Midbrain (tissue), 1 donor: ENCODE results near the gene PRUNE2.
"Not testable (repeated sequence)": the region's sequence is repeated elsewhere in the genome, so short reads cannot be mapped to it uniquely, and the experiment has no call there.

Experiments used
- DNase-seq: peaks from one replicate; lab custom pipeline; 2025; lab: John Stamatoyannopoulos, UW

The PRUNE2 gene

GRCh38 chr9:76798527-76798926 lies 107.4 kb downstream of the PRUNE2 start:
- no peak for DNase-seq

GRCh38 chr9:76796296-76796695 lies 109.6 kb downstream of the PRUNE2 start:
- DNase-seq = no peak

- DNase-seq = no peak
These were observed 112.0 kb downstream of the PRUNE2 start for GRCh38 chr9:76793784-76794431.

DNA sequence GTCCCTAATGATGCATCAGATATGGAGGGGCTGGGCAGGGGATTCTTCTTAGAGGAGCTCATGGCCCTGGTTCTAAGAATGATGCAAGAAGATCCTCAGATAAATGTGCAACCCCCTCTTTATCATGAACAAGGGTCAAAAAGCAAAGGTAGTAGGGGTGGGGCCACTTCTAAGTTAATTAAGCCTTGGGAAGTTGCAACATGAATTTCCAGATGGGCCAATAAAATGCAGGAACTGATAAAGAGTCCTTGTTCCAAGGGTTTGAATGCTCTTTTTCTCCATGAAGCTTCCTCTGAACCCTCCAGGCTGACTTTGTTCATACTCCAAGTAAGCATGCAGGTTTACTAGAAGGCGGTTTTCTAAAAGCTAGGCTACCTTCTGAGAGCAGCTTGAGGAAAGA lies 116.1 kb downstream of the PRUNE2 start:
- no peak for DNase-seq

- DNase-seq = no peak
These were observed 118.2 kb downstream of the PRUNE2 start for GRCh38 chr9:76787677-76788076.

DNA sequence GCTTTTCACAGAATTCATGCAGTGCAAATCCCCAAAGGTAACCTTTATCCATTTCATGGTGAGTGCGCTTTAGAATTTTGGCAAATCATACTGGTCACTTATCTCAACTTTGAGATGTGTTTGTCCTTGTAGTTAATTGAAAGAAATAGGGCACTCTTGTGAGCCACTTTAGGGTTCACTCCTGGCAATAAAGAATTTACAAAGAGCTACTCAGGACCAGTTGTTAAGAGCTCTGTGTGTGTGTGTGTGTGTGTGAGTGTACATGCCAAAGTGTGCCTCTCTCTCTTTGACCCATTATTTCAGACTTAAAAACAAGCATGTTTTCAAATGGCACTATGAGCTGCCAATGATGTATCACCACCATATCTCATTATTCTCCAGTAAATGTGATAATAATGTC lies 120.4 kb downstream of the PRUNE2 start:
- no peak for DNase-seq

- no peak for DNase-seq
These were observed 121.0 kb downstream of the PRUNE2 start for GRCh38 chr9:76784881-76785280.

- peak; percentile 6 for DNase-seq
These were observed 133.0 kb downstream of the PRUNE2 start for GRCh38 chr9:76772686-76773445.

- DNase-seq = no peak
These were observed 139.8 kb downstream of the PRUNE2 start for GRCh38 chr9:76766126-76766525.

DNA sequence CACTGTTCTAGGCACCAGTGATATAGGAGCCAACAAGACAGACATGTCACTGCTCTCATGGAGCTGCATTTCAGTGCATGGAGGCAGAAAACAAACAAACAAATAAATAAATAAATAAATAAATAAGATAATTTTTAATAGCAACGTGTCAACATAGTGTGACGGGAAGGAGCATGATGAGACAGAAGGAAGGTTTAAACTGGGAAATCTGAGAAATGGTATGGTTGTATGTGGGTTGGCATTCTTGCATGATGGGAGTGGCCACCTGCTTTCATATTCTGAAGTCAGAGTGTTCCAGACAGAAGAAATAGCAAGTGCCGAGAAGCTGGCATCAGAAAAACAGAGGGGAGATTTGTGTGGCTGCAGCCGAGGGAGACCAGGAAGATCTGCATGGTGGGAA lies 141.8 kb downstream of the PRUNE2 start, which contains the start of gene PCA3:
TSS of gene PCA3 (plus strand) at position 301 of the 400 bp plus-strand sequence.
- DNase-seq = no peak

- peak; percentile 7 for DNase-seq
These were observed 144.5 kb downstream of the PRUNE2 start for GRCh38 chr9:76761448-76761847.

- DNase-seq = no peak
These were observed 146.2 kb downstream of the PRUNE2 start for GRCh38 chr9:76759732-76760131.

- no peak for DNase-seq
These were observed 147.4 kb downstream of the PRUNE2 start for GRCh38 chr9:76758476-76758875.

- DNase-seq = no peak
These were observed 148.8 kb downstream of the PRUNE2 start for GRCh38 chr9:76756941-76757673.

GRCh38 chr9:76756268-76756640 lies 149.7 kb downstream of the PRUNE2 start:
- peak; percentile 54 for DNase-seq

- DNase-seq = no peak
These were observed 154.9 kb downstream of the PRUNE2 start for GRCh38 chr9:76751001-76751400.

- no peak for DNase-seq
These were observed 161.6 kb downstream of the PRUNE2 start for GRCh38 chr9:76744336-76744735.

GRCh38 chr9:76743931-76744330 lies 162.0 kb downstream of the PRUNE2 start:
- DNase-seq = no peak

DNA sequence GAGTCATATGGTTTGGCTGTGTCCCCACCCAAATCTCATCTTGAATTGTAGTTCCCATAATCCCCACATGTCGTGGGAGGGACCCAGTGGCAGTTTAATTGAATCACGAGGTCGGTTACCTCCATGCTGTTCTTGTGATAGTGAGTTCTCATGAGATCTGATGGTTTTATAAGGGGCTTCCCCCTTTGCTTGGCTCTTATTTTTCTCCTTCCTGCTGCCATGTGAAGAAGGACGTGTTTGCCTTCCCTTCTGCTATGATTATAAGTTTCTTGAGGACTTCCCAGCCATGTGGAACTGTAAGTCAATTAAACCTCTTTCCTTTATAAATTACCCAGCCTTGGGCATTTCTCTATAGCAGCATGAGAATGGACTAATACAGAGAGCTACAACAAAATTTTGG lies 163.0 kb downstream of the PRUNE2 start:
- DNase-seq = not testable (repeated sequence)

- no peak for DNase-seq
These were observed 164.4 kb downstream of the PRUNE2 start for GRCh38 chr9:76741524-76741923.

- no peak for DNase-seq
These were observed 167.5 kb downstream of the PRUNE2 start for GRCh38 chr9:76738402-76738801.

DNA sequence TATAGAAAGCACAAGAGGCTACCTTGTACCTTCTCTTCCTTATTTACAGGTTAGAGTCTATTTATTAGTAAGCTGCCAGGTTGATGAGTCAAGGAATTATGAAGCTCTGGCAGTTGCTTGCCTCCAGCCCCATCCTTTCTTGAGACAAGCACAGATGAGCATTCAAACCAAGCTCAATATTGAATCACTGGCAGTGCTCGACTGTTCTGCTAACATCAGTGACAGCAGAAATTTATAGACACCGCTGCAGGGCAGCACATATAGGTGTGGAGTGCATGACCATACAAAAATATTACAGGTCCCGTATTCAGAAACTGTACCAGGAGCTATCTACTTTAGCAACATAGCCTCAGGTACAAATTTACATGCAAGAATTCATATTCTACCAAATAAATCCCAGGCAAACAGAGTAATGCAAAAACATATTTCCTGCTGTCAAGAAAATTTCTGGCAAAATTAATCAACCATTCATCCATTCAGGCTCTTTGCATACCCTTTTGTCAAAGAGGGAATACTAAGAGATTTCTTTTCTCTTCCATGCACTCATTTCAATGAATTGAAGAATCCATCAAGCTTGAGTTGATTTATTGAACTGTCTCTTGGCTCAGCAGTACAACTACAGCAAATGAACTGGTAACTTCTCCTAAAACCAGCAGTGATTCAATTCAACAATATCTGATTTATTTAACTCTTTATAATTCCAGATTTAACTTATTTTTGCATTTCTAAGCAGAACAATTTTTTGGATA lies 168.6 kb downstream of the PRUNE2 start:
- DNase-seq = no peak
